Aorta (tissue), 5 donors: ENCODE results near the gene CNTN5. TPM values are rescaled to one million over a fixed set of nuclear protein-coding genes. Genes with fewer than 3 reads are reported as not detected.

Experiments
- ATAC-seq: fragments of 200-7000 bp; cut with Tn5 transposase; one replicate; pipeline ENCODE4 v1.9.1; 2022; ENCODE audit warnings: moderate library complexity; ENCODE audit not compliant: low FRiP score
- DNase-seq, 2 donors: peaks; one replicate each; pipeline ENCODE4 v3.0.0-alpha.2; 2020
- H3K27ac ChIP-seq, 2 donors: one replicate each; pipeline ENCODE4 v1.5.1; 2013; ENCODE audit warnings: low read length in 2 of 2, mild to moderate bottlenecking in 2 of 2, moderate library complexity in 2 of 2, control low read depth in 1 of 2, inconsistent platforms in 1 of 2, low read depth in 1 of 2
- H3K27me3 ChIP-seq, 2 donors: one replicate each; pipeline ENCODE4 v1.6.1; 2013; ENCODE audit warnings: control low read depth in 1 of 2, low read length in 1 of 2, mild to moderate bottlenecking in 1 of 2, moderate library complexity in 1 of 2; ENCODE audit not compliant: insufficient read depth in 2 of 2, control insufficient read depth in 1 of 2
- H3K36me3 ChIP-seq, 2 donors: one replicate each; pipeline ENCODE4 v1.6.1; 2013; ENCODE audit warnings: control low read depth in 1 of 2, low read length in 1 of 2, mild to moderate bottlenecking in 1 of 2; ENCODE audit not compliant: insufficient read depth in 2 of 2, control insufficient read depth in 1 of 2
- H3K4me1 ChIP-seq, 2 donors: one replicate each; pipeline ENCODE4 v1.6.1; 2013; ENCODE audit warnings: low read length in 2 of 2, control low read depth in 1 of 2, mild to moderate bottlenecking in 1 of 2, moderate library complexity in 1 of 2; ENCODE audit not compliant: insufficient read depth in 2 of 2, control insufficient read depth in 1 of 2
- H3K4me3 ChIP-seq, 2 donors: one replicate each; pipeline ENCODE4 v1.5.1; 2013; ENCODE audit warnings: low read length in 2 of 2, control low read depth in 1 of 2, mild to moderate bottlenecking in 1 of 2
- H3K9me3 ChIP-seq: one replicate; pipeline ENCODE4 v1.6.1; 2013; ENCODE audit warnings: mild to moderate bottlenecking, low read length; ENCODE audit not compliant: control insufficient read depth
- WGBS, 2 donors: extraction: QIAGEN DNeasy Blood & Tissue Kit; methylation state at CpG; one replicate each; pipeline ENCODE4 v1.1.7; 2013; 5-methylcytosine and 5-hydroxymethylcytosine counted together
- intact Hi-C, 2 donors: fragments of 100-400 bp; cut with DNase I; formaldehyde crosslinking; loops; one replicate each; pipeline versions ENCODE4 v1.14.2 to v1.15.0; 2022
- polyA plus RNA-seq, 2 donors: library from polyadenylated mRNA; stranded (reverse); fragments of 200-250 nt; gene quantifications; one replicate each; pipeline ENCODE4 v1.2.3, GENCODE V29; 2013
- total RNA-seq, 2 donors: library from RNA; stranded (reverse); fragmentation: NEBNext Ultra II Directional; extraction: Animal tissue kit (Norgen Biotek cat#: 25700); gene quantifications; one replicate each; pipeline ENCODE4 v1.2.1, GENCODE V29; 2021
- donor health status: healthy with polysubstance abuse.
- donor health status: Bipolar disorder and iron deficiency.
- donor health status: DM: no; HTN: no; CAD: no.
- donor health status: DM: no; HTN: no; CAD: no.
- donor health status: DM: yes; HTN: yes; CAD: no.

Gene CNTN5
- total and polyA plus RNA-seq, 4 donors = 0.13 to 2.9 (median 0.96) TPM; not detected in 1

DNA sequence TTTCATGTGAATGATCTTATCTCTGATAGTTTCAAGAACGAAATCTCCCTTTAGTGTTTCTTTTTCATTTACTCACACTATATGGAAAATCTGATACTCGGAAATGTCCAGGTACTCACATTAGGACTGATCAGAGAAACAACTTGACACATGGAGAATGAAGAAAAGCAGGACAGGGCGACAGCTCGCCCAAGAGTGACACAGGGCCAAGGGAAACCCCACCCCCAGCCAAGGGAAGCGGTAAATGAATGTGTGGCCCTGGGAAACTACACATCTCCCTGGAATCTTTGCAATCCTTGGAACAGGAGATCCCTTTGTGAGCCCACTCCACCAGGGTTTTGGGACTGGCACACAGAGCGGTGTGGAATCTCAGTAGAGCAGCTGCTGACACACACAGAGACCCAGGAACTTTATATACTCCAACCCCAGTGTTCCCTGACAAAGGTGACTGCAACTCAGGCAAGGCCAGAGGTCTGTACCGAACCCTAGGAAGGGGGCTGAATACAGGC lies 1362.7 kb downstream of the CNTN5 start:
- 66 to 70% methylated on average over 7 of the region's 7 CpGs for WGBS, 2 donors
- no peak overlapping the region for H3K27ac ChIP-seq
- H3K36me3 ChIP-seq = no peaks in the 10 kb centered on the region
- H3K4me3 ChIP-seq = no peak overlapping the region
- no peaks in the 10 kb centered on the region for H3K27me3 ChIP-seq
- no peaks in the 10 kb centered on the region for H3K4me1 ChIP-seq
- no peak for ATAC-seq
- intact Hi-C loops = no loop called here
- H3K9me3 ChIP-seq = no peaks in the 10 kb centered on the region
- no peak for DNase-seq

DNA sequence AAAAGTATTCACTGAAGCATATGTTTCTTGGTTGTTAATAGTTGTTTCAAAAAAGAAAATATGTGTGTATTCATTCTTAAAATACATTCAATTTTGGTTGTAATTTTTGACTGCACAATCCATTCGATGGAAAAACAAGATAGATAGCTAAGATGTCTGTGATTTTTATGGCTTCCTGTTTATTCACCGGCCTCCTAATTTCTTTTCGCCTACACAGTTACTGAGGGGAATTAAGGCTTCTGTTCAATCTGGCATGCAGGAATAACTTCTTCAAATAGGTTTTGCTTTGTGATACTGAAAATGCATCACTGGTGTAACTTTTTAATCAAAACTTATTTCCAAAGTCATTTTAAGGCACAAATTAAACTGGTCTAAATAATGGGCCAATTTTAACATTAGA lies 1375.5 kb downstream of the CNTN5 start:
- peaks cover 0 to 2% of the 10 kb centered on the region in 2 donors for H3K27me3 ChIP-seq
- intact Hi-C loops = no loop called here
- H3K9me3 ChIP-seq = no peaks in the 10 kb centered on the region
- H3K36me3 ChIP-seq = no peaks in the 10 kb centered on the region
- no peaks in the 10 kb centered on the region for H3K4me1 ChIP-seq
- no peak overlapping the region for H3K27ac ChIP-seq
- WGBS, 2 donors = 27 to 46% methylated on average over 3 of the region's 3 CpGs
- no peak for DNase-seq
- no peak for ATAC-seq
- no peak overlapping the region for H3K4me3 ChIP-seq

- H3K27ac ChIP-seq = no peak overlapping the region
- DNase-seq = no peak
- no peaks in the 10 kb centered on the region for H3K4me1 ChIP-seq
- 87 to 93% methylated on average over 3 of the region's 3 CpGs for WGBS, 2 donors
- intact Hi-C loops = no loop called here
- peaks cover 0 to 2% of the 10 kb centered on the region in 2 donors for H3K27me3 ChIP-seq
- ATAC-seq = no peak
- H3K9me3 ChIP-seq = no peaks in the 10 kb centered on the region
- H3K36me3 ChIP-seq = no peaks in the 10 kb centered on the region
- no peak overlapping the region for H3K4me3 ChIP-seq
These were observed 1376.7 kb downstream of the CNTN5 start for GRCh38 chr11:100397401-100397800.

GRCh38 chr11:100403816-100404215 lies 1383.1 kb downstream of the CNTN5 start:
- no peaks in the 10 kb centered on the region for H3K4me1 ChIP-seq
- peaks cover 2% of the 10 kb centered on the region for H3K9me3 ChIP-seq
- no peaks in the 10 kb centered on the region for H3K27me3 ChIP-seq
- WGBS, 2 donors = 11% methylated on average over 2 of the region's 2 CpGs
- H3K4me3 ChIP-seq = no peak overlapping the region
- intact Hi-C loops = no loop called here
- ATAC-seq = no peak
- H3K27ac ChIP-seq = no peak overlapping the region
- no peaks in the 10 kb centered on the region for H3K36me3 ChIP-seq
- DNase-seq = no peak

- no peaks in the 10 kb centered on the region for H3K36me3 ChIP-seq
- H3K27me3 ChIP-seq = no peaks in the 10 kb centered on the region
- H3K9me3 ChIP-seq = peaks cover 2% of the 10 kb centered on the region
- H3K27ac ChIP-seq = no peak overlapping the region
- H3K4me1 ChIP-seq = no peaks in the 10 kb centered on the region
- intact Hi-C loops = no loop called here
- 86 to 91% methylated on average over 10 of the region's 10 CpGs for WGBS, 2 donors
- no peak overlapping the region for H3K4me3 ChIP-seq
- ATAC-seq = no peak
- no peak for DNase-seq
These were observed 1384.2 kb downstream of the CNTN5 start for GRCh38 chr11:100404907-100405306.
